Glutamatergic neuron (in vitro differentiated cells): Measurements from ENCODE around the gene CYP26B1. TPM values are rescaled to one million over a fixed set of nuclear protein-coding genes. Genes with fewer than 3 reads are reported as not detected.

Experiments
- DNase-seq: peaks from one replicate; pipeline ENCODE4 v3.0.0; 2022
- H3K27ac Mint-ChIP-seq: one replicate; pipeline ENCODE4 v1.8.0; 2020; ENCODE audit warnings: mild to moderate bottlenecking, mixed read lengths, inconsistent platforms; ENCODE audit not compliant: unreplicated experiment
- H3K27me3 Mint-ChIP-seq: one replicate; pipeline ENCODE4 v1.8.0; 2020; ENCODE audit warnings: mild to moderate bottlenecking, moderate library complexity, mixed read lengths, inconsistent platforms; ENCODE audit not compliant: unreplicated experiment
- H3K36me3 Mint-ChIP-seq: one replicate; pipeline ENCODE4 v1.8.0; 2020; ENCODE audit warnings: mild to moderate bottlenecking, mixed read lengths, inconsistent platforms; ENCODE audit not compliant: unreplicated experiment
- H3K4me1 Mint-ChIP-seq: one replicate; pipeline ENCODE4 v1.8.0; 2020; ENCODE audit warnings: mild to moderate bottlenecking, low read depth, mixed read lengths, inconsistent platforms; ENCODE audit not compliant: unreplicated experiment
- H3K4me3 Mint-ChIP-seq: one replicate; pipeline ENCODE4 v1.8.0; 2020; ENCODE audit warnings: mild to moderate bottlenecking, mixed read lengths, inconsistent platforms; ENCODE audit not compliant: unreplicated experiment
- H3K9me3 Mint-ChIP-seq: one replicate; pipeline ENCODE4 v1.8.0; 2020; ENCODE audit warnings: mild to moderate bottlenecking, moderate library complexity, mixed read lengths, inconsistent platforms; ENCODE audit not compliant: unreplicated experiment
- CTCF ChIP-seq: fragments of 200-600 bp; sonication (generic); IDR thresholded peaks from one replicate; pipeline ENCODE4 v1.5.0; 2021; ENCODE audit not compliant: partially characterized antibody, unreplicated experiment
- total RNA-seq: library from RNA; stranded (reverse); fragmentation: NEBNext Ultra II Directional; extraction: Animal tissue kit (Norgen Biotek cat#: 25700); gene quantifications from one replicate; pipeline ENCODE4 v1.2.1, GENCODE V29; 2021; ENCODE audit not compliant: unreplicated experiment

Gene CYP26B1
- total RNA-seq, 1 donor from 2014 or later = 9.7 TPM

GRCh38 chr2:72085513-72085912, 62.1 kb downstream of the CYP26B1 start:
- Mint-ChIP-seq H3K4me3 (no peak overlapping the region), H3K27me3 (peaks cover 6% of the 10 kb centered on the region), H3K9me3 (peaks cover 7% of the 10 kb centered on the region), H3K4me1 (no peaks in the 10 kb centered on the region), H3K36me3 (peaks cover 4% of the 10 kb centered on the region), H3K27ac (no peak overlapping the region)
- no peak for TF ChIP-seq CTCF
- no peak for DNase-seq

- Mint-ChIP-seq H3K36me3 (peaks cover 4% of the 10 kb centered on the region), H3K4me3 (no peak overlapping the region), H3K9me3 (peaks cover 7% of the 10 kb centered on the region), H3K27ac (no peak overlapping the region), H3K27me3 (peaks cover 6% of the 10 kb centered on the region), H3K4me1 (no peaks in the 10 kb centered on the region)
- no peak for DNase-seq
- TF ChIP-seq CTCF = no peak
Observed at GRCh38 chr2:72085036-72085435, 62.6 kb downstream of the CYP26B1 start.

- Mint-ChIP-seq H3K4me3 (no peak overlapping the region), H3K27ac (no peak overlapping the region), H3K27me3 (peaks cover 7% of the 10 kb centered on the region), H3K9me3 (peaks cover 5% of the 10 kb centered on the region), H3K36me3 (peaks cover 4% of the 10 kb centered on the region), H3K4me1 (no peaks in the 10 kb centered on the region)
- no peak for TF ChIP-seq CTCF
- DNase-seq = no peak
Observed at GRCh38 chr2:72084584-72084976, 63.1 kb downstream of the CYP26B1 start.

GRCh38 chr2:72083751-72084583, 63.7 kb downstream of the CYP26B1 start:
- Mint-ChIP-seq H3K36me3 (peaks cover 3% of the 10 kb centered on the region), H3K27me3 (peaks cover 7% of the 10 kb centered on the region), H3K9me3 (peaks cover 5% of the 10 kb centered on the region), H3K27ac (no peak overlapping the region), H3K4me3 (no peak overlapping the region), H3K4me1 (no peaks in the 10 kb centered on the region)
- DNase-seq = no peak
- no peak for TF ChIP-seq CTCF

- Mint-ChIP-seq H3K27ac (no peak overlapping the region), H3K36me3 (no peaks in the 10 kb centered on the region), H3K4me3 (no peak overlapping the region), H3K9me3 (peaks cover 5% of the 10 kb centered on the region), H3K4me1 (no peaks in the 10 kb centered on the region), H3K27me3 (peaks cover 4% of the 10 kb centered on the region)
- no peak for TF ChIP-seq CTCF
- DNase-seq = no peak
Observed at GRCh38 chr2:72082887-72083286, 64.8 kb downstream of the CYP26B1 start.
